WTC11 (cell line): ENCODE measurements around the gene SNAP47. TPM values are rescaled to one million over a fixed set of nuclear protein-coding genes. Genes with fewer than 3 reads are reported as not detected.

Source experiments
- ATAC-seq: fragments of 200-7000 bp; cut with Tn5 transposase; 2 replicates; pipeline ENCODE4 v1.10.0; 2021; ENCODE audit warnings: mild to moderate bottlenecking, moderate library complexity
- CTCF ChIA-PET: fragments of 300-600 bp; sonication (Branson Sonifier 250); formaldehyde crosslinking; loops from one replicate; lab custom pipeline; 2021; ENCODE audit warnings: antibody characterized with exemption; lab: Charles Lee
- POLR2A ChIA-PET: fragments of 350-600 bp; sonication (Branson Sonifier 250); formaldehyde crosslinking; loops from one replicate; lab custom pipeline; 2021; ENCODE audit warnings: antibody characterized with exemption; lab: Charles Lee
- DNase-seq: peaks from one replicate; pipeline ENCODE4 v3.0.0; 2021; ENCODE audit warnings: low spot score
- H3K27ac Mint-ChIP-seq: 2 replicates; pipeline ENCODE4 v1.8.0; 2021; ENCODE audit warnings: mixed read lengths
- H3K27me3 Mint-ChIP-seq: 2 replicates; pipeline ENCODE4 v1.8.0; 2021; ENCODE audit warnings: low read depth, mild to moderate bottlenecking, moderate library complexity, mixed read lengths
- H3K36me3 Mint-ChIP-seq: 2 replicates; pipeline ENCODE4 v1.8.0; 2021; ENCODE audit warnings: mixed read lengths
- H3K4me1 Mint-ChIP-seq: 2 replicates; pipeline ENCODE4 v1.8.0; 2022; ENCODE audit warnings: mixed read lengths
- H3K4me3 Mint-ChIP-seq: 2 replicates; pipeline ENCODE4 v1.8.0; 2021; ENCODE audit warnings: mild to moderate bottlenecking, moderate library complexity, mixed read lengths
- H3K9me3 Mint-ChIP-seq: 2 replicates; pipeline ENCODE4 v1.8.0; 2021; ENCODE audit warnings: mixed read lengths
- CBFB ChIP-seq: sonication (generic); formaldehyde crosslinking; IDR thresholded peaks from 2 replicates; pipeline ENCODE4 v1.8.1; 2022; ENCODE audit warnings: mild to moderate bottlenecking, low read depth, missing genetic modification reagents
- ERG ChIP-seq: fragments of 250-450 bp; sonication (Bioruptor Pico); IDR thresholded peaks from 2 replicates; pipeline ENCODE4 v1.8.0; 2021; ENCODE audit warnings: mild to moderate bottlenecking
- NFATC4 ChIP-seq: fragments of 250-450 bp; sonication (Bioruptor Pico); IDR thresholded peaks from 2 replicates; pipeline ENCODE4 v1.9.0; 2021; ENCODE audit warnings: mild to moderate bottlenecking
- NR3C1 ChIP-seq: sonication (generic); formaldehyde crosslinking; conservative IDR thresholded peaks from 2 replicates; pipeline ENCODE4 v1.8.1; 2023; ENCODE audit warnings: low read depth, mild to moderate bottlenecking, missing genetic modification reagents
- PRDM15 ChIP-seq: sonication (generic); formaldehyde crosslinking; IDR thresholded peaks from 2 replicates; pipeline ENCODE4 v1.8.0; 2022; ENCODE audit warnings: missing genetic modification reagents
- ZBTB21 ChIP-seq: sonication (generic); formaldehyde crosslinking; IDR thresholded peaks from 2 replicates; pipeline ENCODE4 v1.8.1; 2023; ENCODE audit warnings: mild to moderate bottlenecking, missing genetic modification reagents, borderline replicate concordance
- ZBTB43 ChIP-seq: sonication (generic); formaldehyde crosslinking; IDR thresholded peaks from 2 replicates; pipeline ENCODE4 v1.8.1; 2023; ENCODE audit warnings: mild to moderate bottlenecking, missing genetic modification reagents
- ZNF138 ChIP-seq: sonication (generic); formaldehyde crosslinking; conservative IDR thresholded peaks from 2 replicates; pipeline ENCODE4 v1.8.1; 2022; ENCODE audit warnings: mild to moderate bottlenecking, moderate library complexity, missing genetic modification reagents
- ZNF232 ChIP-seq: sonication (generic); formaldehyde crosslinking; IDR thresholded peaks from 2 replicates; pipeline ENCODE4 v1.8.0; 2022; ENCODE audit warnings: mild to moderate bottlenecking, missing genetic modification reagents
- ZNF416 ChIP-seq: fragments of 250-450 bp; sonication (Bioruptor Pico); IDR thresholded peaks from 2 replicates; pipeline ENCODE4 v1.9.0; 2021; ENCODE audit warnings: mild to moderate bottlenecking, inconsistent platforms
- ZNF423 ChIP-seq: fragments of 250-450 bp; sonication (Bioruptor Pico); IDR thresholded peaks from 2 replicates; pipeline ENCODE4 v2.1.2; 2022; ENCODE audit warnings: mild to moderate bottlenecking, moderate library complexity
- total RNA-seq: library from RNA; stranded (reverse); gene quantifications from 3 replicates; pipeline ENCODE4 v1.2.3, GENCODE V29; 2021
- TF ChIP-seq, protein P1 (sequence below): sonication (generic); formaldehyde crosslinking; IDR thresholded peaks from 2 replicates; pipeline ENCODE4 v1.8.1; 2023; ENCODE audit warnings: mild to moderate bottlenecking, missing genetic modification reagents, moderate library complexity
- TF ChIP-seq, protein P2 (sequence below): fragments of 250-450 bp; sonication (Bioruptor Pico); IDR thresholded peaks from 2 replicates; pipeline ENCODE4 v1.9.0; 2021; ENCODE audit warnings: moderate library complexity, mild to moderate bottlenecking, inconsistent platforms, borderline replicate concordance

Gene SNAP47
- total RNA-seq, 1 experiment from 2014 or later = 50.8 TPM

DNA sequence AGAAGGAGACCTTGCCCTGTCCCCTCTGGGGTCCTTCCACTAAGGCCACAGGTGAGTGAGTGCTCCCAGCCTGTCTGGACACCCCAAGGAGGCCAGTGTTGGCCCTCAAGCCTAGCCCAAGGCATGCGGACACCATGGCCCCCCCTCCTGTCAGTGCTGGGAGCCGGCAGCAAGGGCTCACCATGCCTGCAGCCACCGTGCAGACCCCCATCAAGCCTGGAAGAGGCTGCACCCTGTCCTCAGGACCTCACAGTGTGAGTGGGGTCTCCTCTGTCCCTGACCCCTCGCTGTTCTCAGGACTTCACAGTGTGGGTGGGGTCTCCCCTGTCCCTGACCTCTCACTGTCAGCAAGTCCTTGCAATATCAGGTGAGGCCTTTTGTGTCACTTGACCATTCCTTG lies 47.0 kb downstream of the SNAP47 start:
- Mint-ChIP-seq H3K27me3 (peaks cover 22% of the 10 kb centered on the region), H3K27ac (no peak overlapping the region)

GRCh38 chr1:227785094-227785804 lies 50.0 kb downstream of the SNAP47 start:
- Mint-ChIP-seq H3K27me3 (peaks cover 46% of the 10 kb centered on the region), H3K27ac (no peak overlapping the region), H3K9me3 (no peaks in the 10 kb centered on the region), H3K36me3 (peaks cover 4% of the 10 kb centered on the region; the same call in 1 of the 2 replicates), H3K4me1 (peaks cover 9% of the 10 kb centered on the region), H3K4me3 (no peak overlapping the region)
- ATAC-seq (no peak), DNase-seq (no peak)
- CTCF ChIA-PET = interaction anchor here (1.1 kb wide), 1 partner anchor 169 kb away, joined by 3 read pairs; no protein-coding TSS in a partner anchor
- POLR2A ChIA-PET = no interaction called here
- TF ChIP-seq ZNF138 (CRISPR knock-in tag) (no peak), PRDM15 (CRISPR knock-in tag) (no peak), CBFB (CRISPR knock-in tag) (no peak), NFATC4 (CRISPR knock-in tag) (no peak), ZBTB21 (CRISPR knock-in tag) (no peak)
- TF ChIP-seq, protein P1, sequence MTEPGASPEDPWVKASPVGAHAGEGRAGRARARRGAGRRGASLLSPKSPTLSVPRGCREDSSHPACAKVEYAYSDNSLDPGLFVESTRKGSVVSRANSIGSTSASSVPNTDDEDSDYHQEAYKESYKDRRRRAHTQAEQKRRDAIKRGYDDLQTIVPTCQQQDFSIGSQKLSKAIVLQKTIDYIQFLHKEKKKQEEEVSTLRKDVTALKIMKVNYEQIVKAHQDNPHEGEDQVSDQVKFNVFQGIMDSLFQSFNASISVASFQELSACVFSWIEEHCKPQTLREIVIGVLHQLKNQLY (CRISPR knock-in tag) = no peak

More for the DNA sequence above, 47.0 kb downstream of the SNAP47 start:
- Mint-ChIP-seq H3K9me3 (no peaks in the 10 kb centered on the region), H3K4me1 (0 out of 2 replicates have a peak, but pooled peaks cover 3% of the 10 kb centered on the region), H3K4me3 (no peak overlapping the region), H3K36me3 (peaks cover 4% of the 10 kb centered on the region; the same call in 1 of the 2 replicates)
- ChIA-PET CTCF (no interaction called here), POLR2A (no interaction called here)
- TF ChIP-seq NR3C1 (CRISPR knock-in tag) (no peak), ZNF416 (CRISPR knock-in tag) (no peak), ZBTB43 (CRISPR knock-in tag) (no peak), ERG (CRISPR knock-in tag) (no peak), PRDM15 (CRISPR knock-in tag) (no peak), ZNF423 (CRISPR knock-in tag) (no peak), ZNF232 (CRISPR knock-in tag) (no peak)
- TF ChIP-seq, protein P2, sequence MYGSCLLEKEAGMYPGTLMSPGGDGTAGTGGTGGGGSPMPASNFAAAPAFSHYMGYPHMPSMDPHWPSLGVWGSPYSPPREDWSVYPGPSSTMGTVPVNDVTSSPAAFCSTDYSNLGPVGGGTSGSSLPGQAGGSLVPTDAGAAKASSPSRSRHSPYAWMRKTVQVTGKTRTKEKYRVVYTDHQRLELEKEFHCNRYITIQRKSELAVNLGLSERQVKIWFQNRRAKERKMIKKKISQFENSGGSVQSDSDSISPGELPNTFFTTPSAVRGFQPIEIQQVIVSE (CRISPR knock-in tag) = no peak
- DNase-seq (no peak), ATAC-seq (no peak)
